ENCODE data around the gene KRT82.

- peak; percentile 15 to 45; a peak in 3 of 4 replicates for TF ChIP-seq CTCF (conservative IDR thresholded peaks at IDR 0.05; ENCODE audit: low read depth in 2 of 2)
- TF ChIP-seq EZH2 (IDR thresholded peaks at IDR 0.05; ENCODE audit: low read depth, unreplicated experiment): no peak
- TF ChIP-seq NANOG (IDR thresholded peaks at IDR 0.05; ENCODE audit: borderline replicate concordance): no peak
- TF ChIP-seq POLR2AphosphoS5 (IDR thresholded peaks at IDR 0.05; ENCODE audit: low read depth): no peak
Observed at GRCh38 chr12:52407918-52408317, 1.8 kb upstream of the KRT82 start.
